ENCODE data around the gene TSSC4.
A peak's percentile ranks its signal among the peaks of the same experiment; 100 is the strongest.
"Not testable (repeated sequence)": the region's sequence is repeated elsewhere in the genome, so short reads cannot be mapped to it uniquely, and the experiment has no call there.

The TSSC4 gene

GRCh38 chr11:2400069-2400761, at the start of gene TSSC4:
TSS of gene TSSC4 (plus strand) at chr11:2400750. CDS start at chr11:2402634, 1,884 bp downstream.
- peak; percentile 98 for DNase-seq (ENCODE audit: low read depth in 2 of 2)

GRCh38 chr11:2351701-2352100, 48.8 kb upstream of the TSSC4 start:
- no peak for DNase-seq (ENCODE audit: low read depth in 2 of 2)

GRCh38 chr11:2352420-2352819, 48.1 kb upstream of the TSSC4 start:
- no peak for DNase-seq (ENCODE audit: low read depth in 2 of 2)

- DNase-seq (ENCODE audit: low read depth in 2 of 2) = no peak
Measured at GRCh38 chr11:2355000-2355644, 45.4 kb upstream of the TSSC4 start.

- no peak for DNase-seq (ENCODE audit: low read depth in 2 of 2)
Measured at GRCh38 chr11:2357246-2357645, 43.3 kb upstream of the TSSC4 start.

GRCh38 chr11:2357651-2358050, 42.9 kb upstream of the TSSC4 start:
- DNase-seq (ENCODE audit: low read depth in 2 of 2) = not testable (repeated sequence)

GRCh38 chr11:2358754-2359442, 41.7 kb upstream of the TSSC4 start:
- DNase-seq (ENCODE audit: low read depth in 2 of 2) = no peak

- no peak for DNase-seq (ENCODE audit: low read depth in 2 of 2)
Measured at GRCh38 chr11:2359557-2359956, 41.0 kb upstream of the TSSC4 start.

GRCh38 chr11:2360081-2360642, 40.4 kb upstream of the TSSC4 start:
- no peak for DNase-seq (ENCODE audit: low read depth in 2 of 2)

GRCh38 chr11:2361565-2361964, 39.0 kb upstream of the TSSC4 start:
- DNase-seq (ENCODE audit: low read depth in 2 of 2) = no peak

- no peak for DNase-seq (ENCODE audit: low read depth in 2 of 2)
Measured at GRCh38 chr11:2362414-2362813, 38.1 kb upstream of the TSSC4 start.

- DNase-seq (ENCODE audit: low read depth in 2 of 2) = no peak
Measured at GRCh38 chr11:2363130-2363529, 37.4 kb upstream of the TSSC4 start.

GRCh38 chr11:2363577-2364370, 36.8 kb upstream of the TSSC4 start:
- DNase-seq (ENCODE audit: low read depth in 2 of 2) = no peak

- not testable (repeated sequence) for DNase-seq (ENCODE audit: low read depth in 2 of 2)
Measured at GRCh38 chr11:2364386-2364785, 36.2 kb upstream of the TSSC4 start.

GRCh38 chr11:2365571-2366210, 34.9 kb upstream of the TSSC4 start:
- DNase-seq (ENCODE audit: low read depth in 2 of 2) = no peak

GRCh38 chr11:2366276-2366675, 34.3 kb upstream of the TSSC4 start:
- no peak for DNase-seq (ENCODE audit: low read depth in 2 of 2)

- no peak for DNase-seq (ENCODE audit: low read depth in 2 of 2)
Measured at GRCh38 chr11:2366733-2367132, 33.8 kb upstream of the TSSC4 start.

GRCh38 chr11:2367266-2368160, 33.0 kb upstream of the TSSC4 start:
- DNase-seq (ENCODE audit: low read depth in 2 of 2) = no peak

GRCh38 chr11:2368178-2368850, 32.2 kb upstream of the TSSC4 start:
- DNase-seq (ENCODE audit: low read depth in 2 of 2) = no peak

- DNase-seq (ENCODE audit: low read depth in 2 of 2) = no peak
Measured at GRCh38 chr11:2368851-2369180, 31.7 kb upstream of the TSSC4 start.

All from stimulated activated CD8-positive, alpha-beta memory T cell treated with anti-CD3 and anti-CD28 coated beads, Interleukin-2, amount 100 ng/mL, for 48 hours (primary cell).